ENCODE data around the gene FUNDC2. TPM values are rescaled to one million over a fixed set of nuclear protein-coding genes. Genes with fewer than 3 reads are reported as not detected.

Gene FUNDC2
- total and polyA plus RNA-seq, 2 of the 13 experiments (the other 11 are each of a cell fraction or from before 2014, with no cell fraction given) = 65.3 to 109 TPM

- TF ChIP-seq ZNF501 (CRISPR knock-in tag; IDR thresholded peaks at IDR 0.05) = no peak
- TF ChIP-seq RARG (CRISPR knock-in tag; IDR thresholded peaks at IDR 0.05; ENCODE audit: low read depth) = no peak
- TF ChIP-seq SAP130 (CRISPR knock-in tag; IDR thresholded peaks at IDR 0.05; ENCODE audit: low read depth) = peak; percentile 59
- TF ChIP-seq ZNF740 (CRISPR knock-in tag; IDR thresholded peaks at IDR 0.05) = no peak
- TF ChIP-seq ZBTB21 (CRISPR knock-in tag; IDR thresholded peaks at IDR 0.05) = 0 out of 2 replicates have a peak, but pooled peaks have one; percentile 45
- no peak for TF ChIP-seq HOXA5 (CRISPR knock-in tag; IDR thresholded peaks at IDR 0.05)
- TF ChIP-seq BHLHE40 (IDR thresholded peaks at IDR 0.05; ENCODE audit: low read length) = peak; percentile 51
- no peak for TF ChIP-seq CERS6 (CRISPR knock-in tag; IDR thresholded peaks at IDR 0.05)
- TF ChIP-seq ZBTB46 (CRISPR knock-in tag; IDR thresholded peaks at IDR 0.05; ENCODE audit: borderline replicate concordance) = no peak
- no peak for TF ChIP-seq ZMAT5 (CRISPR knock-in tag; IDR thresholded peaks at IDR 0.05; ENCODE audit: borderline replicate concordance, low read depth)
- no peak for TF ChIP-seq PTBP1 (IDR thresholded peaks at IDR 0.05; ENCODE audit: low read depth, low read length, poor library complexity, severe bottlenecking)
- TF ChIP-seq ZNF264 (CRISPR knock-in tag; IDR thresholded peaks at IDR 0.05) = no peak
- no peak; the same call in 1 of the 2 replicates for TF ChIP-seq BCL6 (CRISPR knock-in tag; IDR thresholded peaks at IDR 0.05)
- TF ChIP-seq NFKB2 (CRISPR knock-in tag; IDR thresholded peaks at IDR 0.05; ENCODE audit: borderline replicate concordance) = no peak; the same call in 1 of the 2 replicates
- TF ChIP-seq ZNF329 (CRISPR knock-in tag; IDR thresholded peaks at IDR 0.05; ENCODE audit: low read depth) = no peak
- TF ChIP-seq ZNF709 (CRISPR knock-in tag; IDR thresholded peaks at IDR 0.05) = peak; percentile 75; the same call in 1 of the 2 replicates
- TF ChIP-seq NR3C1 (CRISPR knock-in tag; IDR thresholded peaks at IDR 0.05) = no peak
- TF ChIP-seq GPBP1L1 (CRISPR knock-in tag; IDR thresholded peaks at IDR 0.05) = no peak
- no peak for TF ChIP-seq GRHL1 (CRISPR knock-in tag; conservative IDR thresholded peaks at IDR 0.05)
- no peak for TF ChIP-seq ZSCAN5A (CRISPR knock-in tag; IDR thresholded peaks at IDR 0.05; ENCODE audit: borderline replicate concordance)
- TF ChIP-seq ZMYM3 (CRISPR knock-in tag; IDR thresholded peaks at IDR 0.05) = no peak
These were observed at the start of gene FUNDC2 (continued) for GRCh38 chrX:155026727-155027508.

All from HepG2 (cell line).